ENCODE data around the gene KDM4C.

The KDM4C gene

DNA sequence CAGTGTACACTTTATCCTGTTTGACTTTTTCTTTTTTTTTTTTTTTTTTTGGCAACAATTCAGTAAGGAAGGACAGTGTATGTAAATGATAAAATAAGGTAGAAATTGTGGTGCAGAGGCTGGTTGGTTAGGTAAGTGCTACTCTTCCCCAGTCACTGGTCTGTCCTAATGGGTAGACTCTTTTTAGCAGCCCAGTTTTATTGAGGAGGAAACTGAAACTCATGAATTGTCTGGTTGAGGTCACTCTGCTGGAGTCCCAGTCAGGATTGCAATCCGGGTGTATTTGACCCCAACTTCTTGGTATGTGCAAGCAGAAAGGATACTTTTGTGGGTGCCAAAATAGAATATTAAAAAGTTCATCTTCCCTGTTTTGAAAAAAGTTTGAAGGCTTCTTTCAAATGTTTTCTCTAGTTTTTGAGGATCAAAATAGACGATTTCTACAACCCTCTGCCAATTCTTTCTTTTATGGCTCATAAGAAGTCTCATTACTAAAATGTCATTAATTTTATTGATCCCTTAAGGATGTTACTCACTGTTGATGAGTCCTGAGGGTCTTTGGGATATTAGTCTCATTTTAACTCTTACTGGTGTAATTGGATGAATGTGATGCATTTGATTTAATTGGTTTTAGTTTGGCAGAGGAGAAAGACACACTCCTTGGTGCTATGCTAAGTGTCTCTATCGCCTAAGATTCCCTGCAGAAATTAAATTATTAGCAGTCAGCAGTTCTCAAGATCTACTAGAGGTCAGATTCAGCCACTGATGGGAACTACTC is 171.9 kb downstream of the KDM4C start:
- Histone ChIP-seq H2AFZ (ENCODE audit: low read length, unreplicated experiment) (no peak overlapping the region), H3K27ac (ENCODE audit: low read depth, low read length) (no peak overlapping the region), H3K79me2 (ENCODE audit: control insufficient read depth, insufficient read depth, low read length, unreplicated experiment) (no peaks in the 10 kb centered on the region)

DNA sequence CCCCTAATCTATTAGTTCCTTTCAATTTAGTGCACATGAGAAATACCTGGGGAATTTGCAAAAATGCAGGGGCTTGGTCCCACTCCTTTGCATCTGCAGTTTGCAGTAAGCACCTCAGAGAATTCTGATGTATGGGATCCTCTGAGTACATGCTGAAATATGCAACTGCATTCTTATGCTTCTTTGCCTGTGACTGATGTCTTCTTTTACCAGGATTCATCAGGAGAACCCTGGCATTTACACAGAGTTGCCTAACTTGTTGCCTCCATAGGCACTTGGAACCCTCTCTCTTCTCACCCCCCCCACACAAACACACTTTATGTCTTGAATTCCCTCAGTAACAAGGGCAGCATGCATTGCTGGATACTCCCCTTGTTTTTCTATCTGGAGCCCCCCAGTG is 173.1 kb downstream of the KDM4C start:
- Histone ChIP-seq H3K79me2 (ENCODE audit: control insufficient read depth, insufficient read depth, low read length, unreplicated experiment) (no peaks in the 10 kb centered on the region), H3K4me3 (ENCODE audit: low read depth, low read length) (no peak overlapping the region), H3K4me1 (ENCODE audit: control insufficient read depth, insufficient read depth, low read length, unreplicated experiment) (peaks cover 27% of the 10 kb centered on the region)

More for the DNA sequence above, 171.9 kb downstream of the KDM4C start:
- Histone ChIP-seq H3K4me3 (ENCODE audit: low read depth, low read length) (no peak overlapping the region), H3K27me3 (ENCODE audit: insufficient read depth, low read length) (no peaks in the 10 kb centered on the region), H3K4me1 (ENCODE audit: control insufficient read depth, insufficient read depth, low read length, unreplicated experiment) (peaks cover 27% of the 10 kb centered on the region), H3K36me3 (ENCODE audit: insufficient read depth, low read length) (no peaks in the 10 kb centered on the region)

DNA sequence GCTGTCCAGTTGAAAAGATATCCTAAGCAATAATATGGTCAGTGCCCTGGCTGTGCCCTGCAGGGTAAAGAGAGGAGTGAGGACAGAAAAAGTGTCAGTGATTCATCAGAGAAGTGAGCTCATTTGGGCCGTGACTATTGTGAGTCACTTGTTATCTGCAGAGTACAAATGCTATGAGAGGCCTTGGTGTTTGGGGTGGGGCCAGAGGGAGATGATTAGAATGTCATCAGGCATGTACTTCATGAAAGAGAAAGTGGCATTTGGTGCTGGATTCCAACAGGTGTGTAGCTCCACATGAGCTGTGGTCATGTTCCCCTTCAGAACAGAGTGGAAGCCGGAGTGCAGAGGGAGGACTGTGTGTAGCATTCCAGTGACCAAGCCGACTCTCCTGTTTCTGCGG is 174.1 kb downstream of the KDM4C start:
- H3K27me3 ChIP-seq (ENCODE audit: insufficient read depth, low read length) = no peaks in the 10 kb centered on the region
- no peak overlapping the region for H2AFZ ChIP-seq (ENCODE audit: low read length, unreplicated experiment)
- H3K27ac ChIP-seq (ENCODE audit: low read depth, low read length) = 0 out of 2 replicates have a peak overlapping the region, but pooled peaks have one; percentile 17
- no peak overlapping the region; the same call in 1 of the 2 replicates for H3K4me3 ChIP-seq (ENCODE audit: low read depth, low read length)
- no peaks in the 10 kb centered on the region for H3K79me2 ChIP-seq (ENCODE audit: control insufficient read depth, insufficient read depth, low read length, unreplicated experiment)
- H3K4me1 ChIP-seq (ENCODE audit: control insufficient read depth, insufficient read depth, low read length, unreplicated experiment) = peaks cover 27% of the 10 kb centered on the region
- no peaks in the 10 kb centered on the region for H3K36me3 ChIP-seq (ENCODE audit: insufficient read depth, low read length)

More for the DNA sequence above, 173.1 kb downstream of the KDM4C start:
- no peaks in the 10 kb centered on the region for H3K27me3 ChIP-seq (ENCODE audit: insufficient read depth, low read length)
- H2AFZ ChIP-seq (ENCODE audit: low read length, unreplicated experiment) = no peak overlapping the region
- no peaks in the 10 kb centered on the region for H3K36me3 ChIP-seq (ENCODE audit: insufficient read depth, low read length)
- 0 out of 2 replicates have a peak overlapping the region, but pooled peaks have one; percentile 19 for H3K27ac ChIP-seq (ENCODE audit: low read depth, low read length)

DNA sequence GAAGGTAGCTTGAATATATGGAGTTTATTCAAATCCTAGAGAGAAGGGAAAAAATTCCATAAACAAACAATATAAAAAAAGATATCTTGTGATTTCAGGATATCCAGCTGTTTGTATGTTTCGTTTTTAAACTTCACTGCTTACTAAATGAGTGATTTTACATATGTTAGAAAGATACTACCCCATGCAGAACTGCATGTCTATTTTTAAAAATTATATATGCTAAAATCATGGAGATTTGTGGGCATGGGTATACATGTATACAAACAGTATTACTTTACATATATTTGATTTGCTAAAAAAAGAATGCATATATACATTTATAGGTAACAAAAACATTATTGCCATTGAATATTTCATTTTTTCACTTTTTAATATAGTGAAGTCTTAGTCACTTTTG is 178.3 kb downstream of the KDM4C start:
- Histone ChIP-seq H3K4me3 (ENCODE audit: low read depth, low read length) (no peak overlapping the region), H3K79me2 (ENCODE audit: control insufficient read depth, insufficient read depth, low read length, unreplicated experiment) (no peaks in the 10 kb centered on the region), H2AFZ (ENCODE audit: low read length, unreplicated experiment) (no peak overlapping the region), H3K36me3 (ENCODE audit: insufficient read depth, low read length) (no peaks in the 10 kb centered on the region), H3K27ac (ENCODE audit: low read depth, low read length) (no peak overlapping the region), H3K4me1 (ENCODE audit: control insufficient read depth, insufficient read depth, low read length, unreplicated experiment) (peaks cover 30% of the 10 kb centered on the region), H3K27me3 (ENCODE audit: insufficient read depth, low read length) (no peaks in the 10 kb centered on the region)

DNA sequence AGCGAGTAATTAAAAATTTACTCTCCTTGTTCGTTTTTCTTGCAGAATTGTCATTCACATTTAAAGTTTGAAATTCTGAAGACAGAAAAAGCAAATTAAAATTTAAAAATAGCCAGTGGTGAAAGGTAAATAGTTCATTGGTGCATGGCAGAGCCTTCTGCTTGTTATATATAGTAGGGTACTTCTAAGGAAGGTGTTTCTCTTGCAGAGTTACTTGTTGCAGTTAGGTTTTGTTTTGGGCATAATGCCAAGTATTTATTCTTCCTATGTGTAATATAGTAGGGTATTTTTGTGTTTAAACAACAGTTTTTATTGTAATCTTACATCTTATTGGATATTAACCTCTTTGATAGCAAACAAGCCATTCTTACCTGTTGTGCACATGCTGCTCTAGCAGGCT is 179.4 kb downstream of the KDM4C start:
- no peak overlapping the region for H3K27ac ChIP-seq (ENCODE audit: low read depth, low read length)
- H3K79me2 ChIP-seq (ENCODE audit: control insufficient read depth, insufficient read depth, low read length, unreplicated experiment) = no peaks in the 10 kb centered on the region
- H3K36me3 ChIP-seq (ENCODE audit: insufficient read depth, low read length) = no peaks in the 10 kb centered on the region
- H3K27me3 ChIP-seq (ENCODE audit: insufficient read depth, low read length) = no peaks in the 10 kb centered on the region
- no peak overlapping the region for H2AFZ ChIP-seq (ENCODE audit: low read length, unreplicated experiment)
- H3K4me1 ChIP-seq (ENCODE audit: control insufficient read depth, insufficient read depth, low read length, unreplicated experiment) = peaks cover 19% of the 10 kb centered on the region
- H3K4me3 ChIP-seq (ENCODE audit: low read depth, low read length) = no peak overlapping the region

DNA sequence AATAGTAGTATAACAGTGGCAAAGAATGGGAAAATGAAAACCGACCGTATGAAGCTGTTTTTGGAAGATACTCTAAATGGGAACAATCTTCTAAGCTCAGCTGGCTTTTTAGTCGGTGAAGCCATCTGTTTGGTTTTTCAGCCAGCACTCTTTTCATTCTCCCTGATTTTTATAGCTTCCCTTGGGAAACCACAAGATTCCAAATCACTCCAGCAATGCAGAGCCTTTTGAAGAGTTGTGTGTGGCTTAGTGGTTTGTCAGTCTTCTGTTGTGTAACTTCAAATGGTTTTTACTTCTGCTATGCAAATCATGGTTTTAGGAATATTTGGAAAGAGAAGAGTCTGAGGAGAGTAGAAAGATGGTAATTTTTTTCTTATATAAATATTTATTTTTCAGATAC is 180.7 kb downstream of the KDM4C start:
- no peaks in the 10 kb centered on the region for H3K36me3 ChIP-seq (ENCODE audit: insufficient read depth, low read length)
- peak overlapping the region; percentile 35 for H3K27ac ChIP-seq (ENCODE audit: low read depth, low read length)
- H3K4me1 ChIP-seq (ENCODE audit: control insufficient read depth, insufficient read depth, low read length, unreplicated experiment) = peaks cover 19% of the 10 kb centered on the region
- no peak overlapping the region for H3K4me3 ChIP-seq (ENCODE audit: low read depth, low read length)
- no peaks in the 10 kb centered on the region for H3K27me3 ChIP-seq (ENCODE audit: insufficient read depth, low read length)
- H2AFZ ChIP-seq (ENCODE audit: low read length, unreplicated experiment) = no peak overlapping the region
- no peaks in the 10 kb centered on the region for H3K79me2 ChIP-seq (ENCODE audit: control insufficient read depth, insufficient read depth, low read length, unreplicated experiment)

DNA sequence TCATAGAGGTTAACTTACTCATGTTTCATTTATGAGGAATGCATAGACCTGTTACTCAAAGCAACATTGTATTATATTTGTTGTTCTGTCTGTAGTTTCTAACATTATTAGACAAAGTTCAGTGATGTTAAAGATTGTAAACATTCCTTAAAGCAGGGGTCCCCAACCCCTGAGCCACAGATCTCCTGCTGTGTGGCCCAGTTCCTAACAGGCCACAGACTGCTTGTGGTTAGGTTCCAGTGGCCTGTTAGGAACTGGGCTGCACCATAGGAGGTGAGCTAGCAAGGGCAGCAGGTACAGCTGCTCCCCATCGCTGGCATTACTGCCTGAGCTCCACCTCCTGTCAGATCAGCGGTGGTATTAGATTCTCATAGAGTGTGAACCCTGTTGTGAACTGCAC is 181.1 kb downstream of the KDM4C start:
- Histone ChIP-seq H3K4me3 (ENCODE audit: low read depth, low read length) (no peak overlapping the region), H3K79me2 (ENCODE audit: control insufficient read depth, insufficient read depth, low read length, unreplicated experiment) (no peaks in the 10 kb centered on the region), H3K4me1 (ENCODE audit: control insufficient read depth, insufficient read depth, low read length, unreplicated experiment) (peaks cover 23% of the 10 kb centered on the region), H3K27me3 (ENCODE audit: insufficient read depth, low read length) (no peaks in the 10 kb centered on the region), H2AFZ (ENCODE audit: low read length, unreplicated experiment) (no peak overlapping the region), H3K36me3 (ENCODE audit: insufficient read depth, low read length) (no peaks in the 10 kb centered on the region), H3K27ac (ENCODE audit: low read depth, low read length) (peak overlapping the region; percentile 26; the same call in 1 of the 2 replicates)

DNA sequence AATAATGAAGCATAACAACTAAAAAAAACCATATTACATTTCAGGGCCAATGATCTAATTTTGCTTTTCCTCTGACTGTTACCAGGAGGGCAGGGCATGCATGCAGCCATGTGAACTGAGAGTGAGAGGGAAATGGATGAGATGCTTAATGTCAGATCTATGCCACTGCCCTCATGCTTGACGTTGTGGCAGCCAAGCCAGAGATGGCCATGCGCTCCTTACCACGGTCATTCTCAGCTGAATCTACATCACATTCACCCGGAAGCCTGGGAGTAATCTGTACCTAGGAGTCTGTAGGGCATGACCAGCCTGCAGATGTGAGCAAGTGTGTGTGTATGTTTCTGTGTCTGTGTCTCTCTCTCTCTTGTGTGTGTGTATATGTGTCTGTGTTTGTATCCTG is 183.7 kb downstream of the KDM4C start:
- H3K27ac ChIP-seq (ENCODE audit: low read depth, low read length) = no peak overlapping the region
- H3K4me1 ChIP-seq (ENCODE audit: control insufficient read depth, insufficient read depth, low read length, unreplicated experiment) = peaks cover 41% of the 10 kb centered on the region
- H2AFZ ChIP-seq (ENCODE audit: low read length, unreplicated experiment) = no peak overlapping the region
- H3K79me2 ChIP-seq (ENCODE audit: control insufficient read depth, insufficient read depth, low read length, unreplicated experiment) = no peaks in the 10 kb centered on the region
- no peaks in the 10 kb centered on the region for H3K36me3 ChIP-seq (ENCODE audit: insufficient read depth, low read length)
- no peaks in the 10 kb centered on the region for H3K27me3 ChIP-seq (ENCODE audit: insufficient read depth, low read length)
- no peak overlapping the region for H3K4me3 ChIP-seq (ENCODE audit: low read depth, low read length)

DNA sequence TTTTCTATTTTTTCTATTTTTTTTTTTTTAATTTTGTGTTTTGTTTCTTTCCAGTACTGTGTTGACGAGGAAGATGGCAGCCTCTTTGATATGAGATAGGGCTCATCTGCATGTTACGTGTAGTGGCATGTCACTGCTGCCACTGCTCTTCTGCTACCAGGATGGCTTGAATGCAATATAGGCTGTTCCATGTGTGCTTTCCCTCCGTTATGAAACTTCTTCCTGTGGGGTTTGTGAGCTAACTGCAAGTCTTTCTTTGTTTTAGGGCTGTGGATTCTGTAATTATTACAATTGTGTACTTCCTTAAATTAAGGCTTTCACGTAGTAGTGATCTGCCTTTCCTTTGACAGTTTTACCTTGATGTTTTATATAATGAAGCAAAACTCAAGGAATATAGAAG is 184.6 kb downstream of the KDM4C start:
- Histone ChIP-seq H3K27ac (ENCODE audit: low read depth, low read length) (no peak overlapping the region), H2AFZ (ENCODE audit: low read length, unreplicated experiment) (no peak overlapping the region), H3K4me3 (ENCODE audit: low read depth, low read length) (no peak overlapping the region), H3K79me2 (ENCODE audit: control insufficient read depth, insufficient read depth, low read length, unreplicated experiment) (no peaks in the 10 kb centered on the region), H3K36me3 (ENCODE audit: insufficient read depth, low read length) (no peaks in the 10 kb centered on the region), H3K4me1 (ENCODE audit: control insufficient read depth, insufficient read depth, low read length, unreplicated experiment) (peaks cover 41% of the 10 kb centered on the region), H3K27me3 (ENCODE audit: insufficient read depth, low read length) (no peaks in the 10 kb centered on the region)

DNA sequence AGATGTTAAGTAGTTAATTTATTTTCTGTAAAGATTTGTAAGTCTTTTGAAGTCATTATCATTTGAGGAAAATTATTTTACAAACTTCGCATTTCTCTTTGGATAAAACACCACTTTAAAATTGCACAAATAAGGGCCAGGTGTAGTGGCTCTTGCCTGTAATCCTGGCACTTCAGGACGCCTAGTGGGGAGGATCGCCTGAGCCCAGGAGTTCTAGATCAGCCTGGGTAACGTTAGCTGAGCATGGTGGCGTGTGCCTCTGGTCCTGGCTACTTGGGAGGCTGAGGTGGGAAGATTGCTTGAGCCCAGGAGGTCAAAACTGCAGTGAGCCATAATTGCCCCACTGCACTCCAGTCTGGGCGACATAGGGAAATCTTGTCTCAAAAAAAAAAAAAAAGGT is 185.5 kb downstream of the KDM4C start:
- H3K4me1 ChIP-seq (ENCODE audit: control insufficient read depth, insufficient read depth, low read length, unreplicated experiment) = peaks cover 34% of the 10 kb centered on the region
- H3K36me3 ChIP-seq (ENCODE audit: insufficient read depth, low read length) = no peaks in the 10 kb centered on the region
- H2AFZ ChIP-seq (ENCODE audit: low read length, unreplicated experiment) = no peak overlapping the region
- no peaks in the 10 kb centered on the region for H3K79me2 ChIP-seq (ENCODE audit: control insufficient read depth, insufficient read depth, low read length, unreplicated experiment)
- H3K27me3 ChIP-seq (ENCODE audit: insufficient read depth, low read length) = no peaks in the 10 kb centered on the region
- H3K27ac ChIP-seq (ENCODE audit: low read depth, low read length) = no peak overlapping the region
- no peak overlapping the region for H3K4me3 ChIP-seq (ENCODE audit: low read depth, low read length)

DNA sequence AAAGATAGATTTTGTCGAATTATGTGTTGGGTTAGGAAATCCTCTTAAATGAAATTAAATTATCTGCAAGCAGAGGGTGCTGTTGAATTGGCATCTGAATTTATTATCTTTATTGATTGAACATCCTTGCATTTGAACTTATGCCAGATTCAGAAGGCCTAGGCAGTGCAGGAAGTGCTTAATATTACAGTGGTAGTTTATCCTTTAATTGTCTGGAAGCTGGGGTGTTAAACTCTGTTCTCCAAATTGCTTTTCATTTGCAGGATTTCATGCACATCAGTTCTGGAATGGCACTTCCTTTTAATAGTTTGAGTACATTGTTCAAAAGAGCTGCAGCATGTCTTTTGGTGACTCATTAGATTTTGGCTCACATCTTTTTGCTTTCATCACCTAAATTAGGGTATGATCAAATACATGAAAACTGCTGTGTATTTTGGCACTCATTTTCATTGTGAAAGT is 186.3 kb downstream of the KDM4C start:
- Histone ChIP-seq H3K4me1 (ENCODE audit: control insufficient read depth, insufficient read depth, low read length, unreplicated experiment) (peaks cover 27% of the 10 kb centered on the region), H3K27ac (ENCODE audit: low read depth, low read length) (0 out of 2 replicates have a peak overlapping the region, but pooled peaks have one; percentile 47), H3K79me2 (ENCODE audit: control insufficient read depth, insufficient read depth, low read length, unreplicated experiment) (no peaks in the 10 kb centered on the region), H2AFZ (ENCODE audit: low read length, unreplicated experiment) (no peak overlapping the region), H3K4me3 (ENCODE audit: low read depth, low read length) (no peak overlapping the region), H3K36me3 (ENCODE audit: insufficient read depth, low read length) (no peaks in the 10 kb centered on the region), H3K27me3 (ENCODE audit: insufficient read depth, low read length) (no peaks in the 10 kb centered on the region)
